IMR-90 (cell line): ENCODE data around the gene ACTN1. TPM values are rescaled to one million over a fixed set of nuclear protein-coding genes. Genes with fewer than 3 reads are reported as not detected.

Experiments used
- ATAC-seq: fragments of 200-7000 bp; cut with Tn5 transposase; 2 replicates; pipeline ENCODE4 v1.9.1; 2020; ENCODE audit warnings: low read depth, mild to moderate bottlenecking, moderate library complexity
- BruUV-seq: library from RNA; stranded (reverse); fragments of 400-500 nt; replicated peaks from 2 replicates; lab custom pipeline; 2021; lab: Mats Ljungman, UMichigan
- CTCF ChIA-PET: fragments of 300-600 bp; formaldehyde crosslinking; extraction: SDS; loops from one replicate; lab custom pipeline; 2021; ENCODE audit warnings: antibody characterized with exemption; lab: Yijun Ruan, JAX
- POLR2A ChIA-PET: fragments of 300-600 bp; sonication (Branson Sonifier 250); formaldehyde crosslinking; loops from one replicate; lab custom pipeline; 2022; ENCODE audit warnings: antibody characterized with exemption; ENCODE audit not compliant: unreplicated experiment; lab: Charles Lee
- DNase-seq: peaks from one replicate; pipeline ENCODE4 v3.0.0; 2013
- H2AFZ ChIP-seq: replicated peaks from 2 replicates; pipeline ENCODE3; 2013; ENCODE audit warnings: low read length, mild to moderate bottlenecking; ENCODE audit not compliant: poor library complexity
- H2AK5ac ChIP-seq: 2 replicates; pipeline ENCODE4 v1.6.1; 2013; ENCODE audit warnings: low read depth, low read length, inconsistent platforms
- H2AK9ac ChIP-seq: replicated peaks from 2 replicates; pipeline ENCODE3; 2013; ENCODE audit warnings: mild to moderate bottlenecking, low read depth, low read length, moderate library complexity; ENCODE audit not compliant: poor library complexity
- H2BK120ac ChIP-seq: 2 replicates; pipeline ENCODE4 v1.6.1; 2013; ENCODE audit warnings: low read depth, low read length, inconsistent platforms
- H2BK15ac ChIP-seq: 3 replicates; pipeline ENCODE4 v1.6.1; 2013; ENCODE audit warnings: low read depth, low read length, inconsistent platforms
- H2BK20ac ChIP-seq: 2 replicates; pipeline ENCODE4 v1.6.1; 2013; ENCODE audit warnings: low read depth, mild to moderate bottlenecking, inconsistent platforms, low read length, moderate library complexity
- H2BK5ac ChIP-seq: 2 replicates; pipeline ENCODE4 v1.6.1; 2013; ENCODE audit warnings: mild to moderate bottlenecking, low read depth, low read length, inconsistent platforms; ENCODE audit not compliant: poor library complexity, severe bottlenecking
- H3K14ac ChIP-seq: replicated peaks from 2 replicates; pipeline ENCODE4 v1.6.1; 2013; ENCODE audit warnings: low read depth, low read length, inconsistent platforms
- H3K18ac ChIP-seq: 2 replicates; pipeline ENCODE4 v1.6.1; 2013; ENCODE audit warnings: low read depth, low read length, control low read depth
- H3K23ac ChIP-seq: 2 replicates; pipeline ENCODE4 v1.6.1; 2013; ENCODE audit warnings: low read depth, low read length, inconsistent platforms
- H3K27ac ChIP-seq: 2 replicates; pipeline ENCODE4 v1.5.1; 2013; ENCODE audit warnings: mild to moderate bottlenecking, control low read depth, low read length; ENCODE audit not compliant: insufficient read depth
- H3K27me3 ChIP-seq: 2 replicates; pipeline ENCODE4 v1.6.1; 2013; ENCODE audit warnings: low read length; ENCODE audit not compliant: control insufficient read depth, insufficient read depth
- H3K36me3 ChIP-seq: 2 replicates; pipeline ENCODE4 v1.6.1; 2013; ENCODE audit warnings: low read length, mixed read lengths; ENCODE audit not compliant: control insufficient read depth, insufficient read depth
- H3K4ac ChIP-seq: 2 replicates; pipeline ENCODE4 v1.6.1; 2013; ENCODE audit warnings: low read depth, low read length, inconsistent platforms
- H3K4me1 ChIP-seq: 2 replicates; pipeline ENCODE4 v1.6.1; 2013; ENCODE audit warnings: low read length, mixed read lengths; ENCODE audit not compliant: control insufficient read depth, insufficient read depth
- H3K4me2 ChIP-seq: 2 replicates; pipeline ENCODE4 v1.6.1; 2013; ENCODE audit warnings: low read depth, mild to moderate bottlenecking, control low read depth, low read length, moderate library complexity
- H3K4me3 ChIP-seq: 2 replicates; pipeline ENCODE4 v1.5.1; 2013; ENCODE audit warnings: low read depth, mild to moderate bottlenecking, control low read depth, low read length, moderate library complexity; ENCODE audit not compliant: insufficient read depth
- H3K56ac ChIP-seq: 2 replicates; pipeline ENCODE4 v1.6.1; 2013; ENCODE audit warnings: low read length, inconsistent platforms; ENCODE audit not compliant: insufficient read depth; ENCODE audit errors: extremely low read depth
- H3K79me1 ChIP-seq, 2 experiments: 2 replicates each; pipeline ENCODE4 v1.6.1; 2013; ENCODE audit warnings: low read length in 2 of 2, inconsistent platforms in 1 of 2, low read depth in 1 of 2
- H3K9ac ChIP-seq: 2 replicates; pipeline ENCODE4 v1.6.1; 2013; ENCODE audit warnings: low read depth, low read length, control low read depth
- H3K9me1 ChIP-seq: 2 replicates; pipeline ENCODE4 v1.6.1; 2013; ENCODE audit warnings: low read length, inconsistent platforms; ENCODE audit not compliant: insufficient read depth
- H3K9me3 ChIP-seq: 2 replicates; pipeline ENCODE4 v1.6.1; 2013; ENCODE audit warnings: low read length; ENCODE audit not compliant: control insufficient read depth, insufficient read depth
- H4K20me1 ChIP-seq: 2 replicates; pipeline ENCODE4 v1.6.1; 2013; ENCODE audit warnings: low read length, inconsistent platforms; ENCODE audit not compliant: insufficient read depth
- H4K5ac ChIP-seq: 2 replicates; pipeline ENCODE4 v1.6.1; 2013; ENCODE audit warnings: mild to moderate bottlenecking, low read depth, low read length, control low read depth
- H4K8ac ChIP-seq, 2 experiments: 2 replicates each; pipeline ENCODE4 v1.6.1; 2013; ENCODE audit warnings: low read depth in 2 of 2, low read length in 2 of 2, control low read depth in 1 of 2, inconsistent platforms in 1 of 2
- H4K91ac ChIP-seq: 2 replicates; pipeline ENCODE4 v1.6.1; 2013; ENCODE audit warnings: low read depth, low read length, inconsistent platforms; ENCODE audit not compliant: insufficient read depth
- BHLHE40 ChIP-seq: fragments of 150-350 bp; IDR thresholded peaks from 2 replicates; pipeline ENCODE4 v1.6.1; 2016; ENCODE audit warnings: mild to moderate bottlenecking, low read depth, low read length
- CHD1 ChIP-seq: IDR thresholded peaks from 2 replicates; pipeline ENCODE4 v1.6.1; 2012; ENCODE audit warnings: low read depth, low read length, improper control_type of control experiment
- MAFK ChIP-seq: IDR thresholded peaks from 2 replicates; pipeline ENCODE4 v1.6.1; 2012; ENCODE audit warnings: low read depth, low read length, improper control_type of control experiment
- MAZ ChIP-seq: IDR thresholded peaks from 2 replicates; pipeline ENCODE4 v1.6.1; 2012; ENCODE audit warnings: low read depth, mild to moderate bottlenecking, low read length, improper control_type of control experiment, moderate library complexity, borderline replicate concordance
- MXI1 ChIP-seq: IDR thresholded peaks from 2 replicates; pipeline ENCODE4 v1.6.1; 2012; ENCODE audit warnings: low read depth, mild to moderate bottlenecking, low read length, moderate library complexity, borderline replicate concordance
- NFE2L2 ChIP-seq: fragments of 150-350 bp; IDR thresholded peaks from 2 replicates; pipeline ENCODE4 v1.6.1; 2016; ENCODE audit warnings: low read depth, mild to moderate bottlenecking, low read length
- POLR2A ChIP-seq: IDR thresholded peaks from 2 replicates; pipeline ENCODE4 v1.6.1; 2012; ENCODE audit warnings: mild to moderate bottlenecking, low read depth, low read length
- RCOR1 ChIP-seq: IDR thresholded peaks from 2 replicates; pipeline ENCODE4 v1.6.1; 2012; ENCODE audit warnings: mild to moderate bottlenecking, low read length, improper control_type of control experiment; ENCODE audit not compliant: insufficient replicate concordance
- SMC3 ChIP-seq: fragments of 150-350 bp; IDR thresholded peaks from 2 replicates; pipeline ENCODE4 v1.6.1; 2016; ENCODE audit warnings: low read depth, mild to moderate bottlenecking, antibody characterized with exemption, low read length, moderate library complexity
- WGBS, 2 experiments: methylation state at CpG; one replicate each; pipeline versions ENCODE4 v1.1.5 to v1.1.7; 2013; ENCODE audit warnings: missing lambda C conversion rate in 2 of 2; ENCODE audit not compliant: insufficient read length in 1 of 2; ENCODE audit errors: extremely low coverage in 2 of 2; 5-methylcytosine and 5-hydroxymethylcytosine counted together
- dilution Hi-C: fragments of 300-500 bp; cut with HindIII; formaldehyde crosslinking; loops from one replicate; pipeline ENCODE4 v1.14.3; 2018; ENCODE audit warnings: low sequenced_read_pairs; ENCODE audit not compliant: unreplicated experiment
- in situ Hi-C: fragments of 300-500 bp; cut with MboI; formaldehyde crosslinking; loops from 3 replicates; pipeline ENCODE4 v1.14.3; 2019; ENCODE audit warnings: low sequenced_read_pairs, inconsistent platforms, mixed read lengths
- intact Hi-C: fragments of 100-400 bp; cut with micrococcal nuclease; formaldehyde crosslinking; loops from 2 replicates; pipeline ENCODE4 v1.10.0; 2022
- polyA plus RNA-seq, 3 experiments: library from polyadenylated mRNA; depleted of rRNA; stranded (reverse); fragments of >200 nt; gene quantifications; 2 replicates each; pipeline ENCODE4 v1.2.3, GENCODE V29; 2012; ENCODE audit warnings: low replicate concordance in 1 of 3
- total RNA-seq: library from RNA; depleted of rRNA; stranded (reverse); fragments of >200 nt; gene quantifications from 2 replicates; pipeline ENCODE4 v1.2.3, GENCODE V29; 2012

The ACTN1 gene
- total and polyA plus RNA-seq, 2 of the 4 experiments (the other 2 are of a cell fraction), result 684 to 766 TPM

DNA sequence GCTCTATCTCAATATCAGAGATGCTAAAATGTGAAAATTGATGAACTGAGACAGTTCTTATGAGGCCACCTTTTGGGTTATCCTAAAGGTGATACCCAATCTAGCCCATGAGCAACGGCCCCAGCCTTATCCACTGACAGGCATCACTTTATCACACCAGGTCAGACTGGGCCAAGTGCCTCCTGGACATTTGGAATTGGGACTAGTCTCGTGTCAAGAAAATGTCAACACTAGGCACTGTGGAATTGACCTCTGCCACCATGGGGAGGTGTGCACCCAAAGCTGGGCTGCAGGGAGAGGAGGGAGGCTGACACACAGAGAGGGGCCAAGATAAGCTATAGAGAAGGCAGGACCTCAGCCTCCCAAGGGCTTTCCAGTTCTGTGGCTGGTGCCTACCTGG, 107.7 kb downstream of the ACTN1 start:
- Histone ChIP-seq H2AK9ac (peak overlapping the region; percentile 76), H3K9me1 (peaks cover 17% of the 10 kb centered on the region), H3K4me1 (no peaks in the 10 kb centered on the region), H2BK5ac (no peak overlapping the region), H2BK15ac (no peak overlapping the region), H3K56ac (no peak overlapping the region), H3K27ac (no peak overlapping the region), H3K4me3 (no peak overlapping the region), H3K18ac (no peak overlapping the region), H3K14ac (no peak overlapping the region), H4K20me1 (peaks cover 57% of the 10 kb centered on the region), H3K4ac (no peak overlapping the region), H3K79me1 (peaks cover 32 to 49% of the 10 kb centered on the region in 2 experiments), H3K9me3 (no peaks in the 10 kb centered on the region), H2AK5ac (no peak overlapping the region), H3K23ac (no peak overlapping the region), H3K4me2 (no peak overlapping the region), H3K27me3 (no peaks in the 10 kb centered on the region), H4K5ac (no peak overlapping the region), H4K91ac (no peak overlapping the region), H2BK20ac (no peak overlapping the region), H2AFZ (no peak overlapping the region), H3K9ac (no peak overlapping the region), H2BK120ac (no peak overlapping the region), H3K36me3 (peaks cover 56% of the 10 kb centered on the region), H4K8ac (no peak overlapping the region)
- no peak for DNase-seq
- in situ Hi-C loops (no loop called here), dilution Hi-C loops (no loop called here), intact Hi-C loops (no loop called here)
- ATAC-seq, result no peak
- TF ChIP-seq NFE2L2 (no peak), RCOR1 (no peak), SMC3 (no peak), MAFK (no peak), BHLHE40 (no peak), MAZ (no peak), POLR2A (no peak), CHD1 (no peak), MXI1 (no peak)
- BruUV-seq, result no TSS peak
- ChIA-PET CTCF (no interaction called here), POLR2A (no interaction called here)
- no CpG with 5 or more reads among the region's 2 CpGs for WGBS, 2 experiments
